DMS153 treated with DMSO at 0.1 percent for 48 hours (cell line): ENCODE measurements around the gene SMARCA4.
"Not testable (repeated sequence)": the region's sequence is repeated elsewhere in the genome, so short reads cannot be mapped to it uniquely, and the experiment has no call there.

Experiments
- DNase-seq: peaks from one replicate; lab custom pipeline; 2025; ENCODE audit not compliant: unreplicated experiment; lab: John Stamatoyannopoulos, UW

SMARCA4 gene

GRCh38 chr19:10928563-10929401 is 32.0 kb upstream of the SMARCA4 start, which contains the start of the genes TIMM29 and YIPF2:
TIMM29 (plus strand) TSS chr19:10928811; CDS start chr19:10928823, 12 bp downstream.
YIPF2 (minus strand) TSS chr19:10928639; CDS start chr19:10928410, 229 bp downstream.
- peak; percentile 96 for DNase-seq

- DNase-seq = no peak
These were observed 31.4 kb upstream of the SMARCA4 start for GRCh38 chr19:10929402-10929794.

DNA sequence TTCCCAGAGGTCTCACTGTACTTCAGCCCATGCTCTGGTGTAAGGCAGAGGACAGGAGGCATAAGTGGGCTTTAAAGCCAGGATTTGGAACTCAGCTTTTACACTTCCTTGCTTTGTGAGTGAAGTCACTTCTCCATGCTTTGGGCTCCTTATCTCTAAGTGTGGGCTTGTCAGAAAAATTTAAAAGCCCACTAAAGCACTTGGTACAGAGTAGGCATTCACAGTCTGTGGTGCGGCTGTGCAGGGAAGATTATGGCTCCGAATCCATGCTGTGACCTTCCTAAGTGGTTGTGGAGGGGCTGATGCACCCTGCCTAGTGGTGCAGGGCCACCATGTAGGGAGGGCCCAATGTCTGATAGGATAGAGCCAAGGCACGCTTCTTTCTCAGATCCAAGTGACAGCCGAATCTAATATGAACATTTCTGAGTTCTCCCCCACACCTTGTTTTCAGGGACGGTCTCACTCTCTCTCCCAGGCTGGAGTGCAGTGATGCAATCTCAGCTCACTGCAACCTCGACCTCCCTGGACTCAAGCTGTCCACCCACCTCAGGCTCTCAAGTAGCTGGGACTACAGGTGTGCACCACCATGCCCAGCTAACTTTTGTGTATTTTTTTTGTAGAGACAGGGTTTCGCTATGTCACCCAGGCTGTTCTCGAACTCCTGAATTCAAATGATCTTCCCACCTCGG is 25.3 kb upstream of the SMARCA4 start:
- no peak for DNase-seq

GRCh38 chr19:10936661-10937084 is 24.2 kb upstream of the SMARCA4 start:
- peak; percentile 79 for DNase-seq

DNA sequence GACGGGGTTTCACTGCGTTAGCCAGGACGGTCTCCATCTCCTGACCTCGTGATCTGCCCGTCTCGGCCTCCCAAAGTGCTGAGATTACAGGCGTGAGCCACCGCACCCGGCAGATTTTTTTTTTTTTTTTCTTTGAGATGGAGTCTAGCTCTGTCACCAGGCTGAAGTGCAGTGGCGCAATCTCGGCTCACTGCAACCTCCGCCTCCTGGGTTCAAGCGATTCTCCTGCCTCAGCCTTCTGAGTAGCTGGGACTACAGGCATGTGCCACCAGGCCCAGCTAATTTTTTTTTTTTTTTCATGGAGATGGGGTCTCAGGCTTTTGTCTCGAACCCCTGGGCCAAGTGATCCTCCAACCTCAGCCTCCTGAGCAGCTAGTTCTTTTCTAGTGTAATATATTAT is 19.2 kb upstream of the SMARCA4 start:
- not testable (repeated sequence) for DNase-seq

DNA sequence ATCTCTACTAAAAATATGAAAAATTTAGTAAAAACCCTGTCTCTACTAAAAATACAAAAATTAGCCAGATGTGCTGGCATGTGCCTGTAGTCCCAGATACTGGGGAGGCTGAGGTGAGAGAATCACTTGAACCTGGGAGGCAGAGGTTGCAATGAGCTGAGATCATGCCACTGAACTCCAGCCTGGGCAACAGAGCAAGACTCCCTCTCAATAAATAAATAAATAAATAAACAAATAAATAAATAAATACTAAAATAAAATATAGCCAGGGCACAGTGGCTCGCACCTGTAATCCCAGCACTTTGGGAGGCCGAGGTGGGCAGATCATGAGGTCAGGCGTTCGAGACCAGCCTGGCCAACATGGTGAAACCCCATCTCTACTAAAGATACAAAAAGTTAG is 17.4 kb upstream of the SMARCA4 start:
- DNase-seq = not testable (repeated sequence)

DNA sequence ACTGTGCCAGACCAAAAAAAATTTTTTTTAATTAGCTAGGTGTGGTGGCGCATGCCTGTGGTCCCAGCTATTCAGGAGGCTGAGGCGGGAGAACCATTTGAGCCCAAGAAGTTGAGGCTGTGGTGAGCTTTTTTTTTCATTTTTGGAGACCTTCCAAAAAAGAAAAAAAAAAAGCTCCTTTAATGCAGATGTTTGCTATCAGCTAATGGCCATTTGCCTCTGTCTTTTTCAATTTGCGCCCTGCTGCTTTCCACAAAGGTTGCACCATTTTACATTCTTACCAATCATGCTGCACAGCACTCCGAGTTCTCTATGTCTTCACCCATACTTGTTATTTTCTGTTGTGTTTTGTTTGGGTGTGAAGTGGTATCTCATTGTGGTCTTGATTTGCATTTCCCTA is 15.6 kb upstream of the SMARCA4 start:
- no peak for DNase-seq

- DNase-seq = no peak
These were observed 13.7 kb upstream of the SMARCA4 start for GRCh38 chr19:10946958-10947657.

- DNase-seq = peak; percentile 13
These were observed 8.0 kb upstream of the SMARCA4 start for GRCh38 chr19:10952809-10953208.

DNA sequence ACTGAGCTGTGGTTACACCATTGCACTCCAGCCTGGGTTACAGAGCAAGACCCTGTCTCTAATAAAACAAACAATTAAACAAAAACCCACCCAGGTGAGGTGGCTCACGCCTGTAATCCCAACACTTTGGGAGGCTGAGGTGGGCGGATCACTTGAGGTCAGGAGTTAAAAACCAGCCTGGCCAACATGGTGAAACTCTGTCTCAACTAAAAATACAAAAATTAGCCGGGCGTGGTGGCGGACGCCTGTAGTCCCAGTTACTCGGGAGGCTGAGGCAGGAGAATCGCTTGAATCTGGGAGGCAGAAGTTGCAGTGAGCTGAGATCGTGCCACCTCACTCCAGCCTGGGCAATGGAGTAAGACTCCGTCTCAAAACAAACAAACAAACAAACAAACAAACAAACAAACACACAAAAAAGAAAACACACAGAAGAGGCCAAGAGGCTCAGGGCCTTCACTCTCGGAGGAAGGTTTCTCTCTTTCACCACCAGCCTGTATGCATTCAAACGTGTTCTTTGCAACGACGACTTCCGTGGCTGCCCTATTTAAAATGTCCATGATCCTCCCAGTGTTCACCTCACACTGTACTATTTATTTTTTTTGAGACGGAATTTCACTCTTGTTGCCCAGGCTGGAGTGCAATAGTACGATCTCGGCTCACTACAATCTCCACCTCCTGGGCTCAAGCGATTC is 1.4 kb upstream of the SMARCA4 start:
- DNase-seq = not testable (repeated sequence)

- no peak for DNase-seq
These were observed 437 bp downstream of the SMARCA4 start for GRCh38 chr19:10961073-10961860.

- no peak for DNase-seq
These were observed 2.0 kb downstream of the SMARCA4 start for GRCh38 chr19:10962863-10963262.

GRCh38 chr19:10963865-10964264 is 3.0 kb downstream of the SMARCA4 start:
- DNase-seq = no peak

DNA sequence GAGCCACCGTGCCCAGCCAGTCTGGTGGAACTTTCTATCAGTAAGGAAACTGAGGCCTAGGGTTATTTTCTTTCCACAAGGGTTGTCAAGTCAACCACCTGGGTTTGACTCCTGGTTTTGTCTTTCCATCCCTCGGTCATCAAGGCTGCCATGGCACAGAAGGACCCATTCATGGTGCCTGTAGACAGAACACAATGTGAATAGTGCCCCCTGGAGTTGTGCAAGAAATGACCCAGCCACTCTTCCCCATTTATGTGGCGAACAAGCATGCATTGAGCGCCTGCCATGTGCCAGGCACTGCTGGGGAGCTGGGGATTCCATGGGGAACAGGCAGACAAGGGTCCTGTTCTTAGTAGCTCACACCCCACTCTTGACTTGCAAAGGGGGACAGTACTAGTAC is 4.1 kb downstream of the SMARCA4 start:
- no peak for DNase-seq

- DNase-seq = no peak
These were observed 4.6 kb downstream of the SMARCA4 start for GRCh38 chr19:10965398-10965797.

GRCh38 chr19:10966809-10967208 is 6.0 kb downstream of the SMARCA4 start:
- no peak for DNase-seq

DNA sequence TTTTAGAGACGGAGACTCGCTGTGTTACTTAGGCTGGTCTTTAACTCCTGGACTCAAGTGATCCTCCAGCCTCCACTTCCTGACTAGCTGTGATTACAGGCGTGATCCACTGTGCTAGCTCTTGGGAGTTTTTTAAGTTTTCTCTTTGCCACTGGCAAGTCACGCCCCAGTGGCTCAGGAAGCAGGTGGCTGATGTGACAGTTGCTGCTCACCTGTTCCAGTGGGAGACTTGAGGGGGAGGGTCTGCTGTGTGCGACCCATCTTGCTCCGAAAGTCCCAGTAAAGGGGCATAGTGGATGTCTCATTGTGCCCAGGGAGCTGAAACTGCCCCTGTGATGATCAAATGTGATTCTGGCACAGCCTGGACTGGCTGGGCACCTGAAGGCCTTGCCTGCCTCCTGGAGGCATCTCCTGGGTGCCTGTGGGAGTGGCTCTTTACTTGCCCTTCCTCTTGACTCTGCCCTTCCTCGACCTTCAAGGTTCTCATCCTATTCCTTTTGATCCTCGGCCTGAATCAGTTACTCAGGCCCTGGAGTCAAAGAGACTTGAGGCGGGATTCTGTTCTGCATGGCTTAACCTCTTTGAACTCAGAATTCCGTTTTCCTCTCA is 7.8 kb downstream of the SMARCA4 start:
- DNase-seq = no peak

- no peak for DNase-seq
These were observed 10.4 kb downstream of the SMARCA4 start for GRCh38 chr19:10971107-10971726.
